ENCODE data around the gene NCR3LG1.

DNA sequence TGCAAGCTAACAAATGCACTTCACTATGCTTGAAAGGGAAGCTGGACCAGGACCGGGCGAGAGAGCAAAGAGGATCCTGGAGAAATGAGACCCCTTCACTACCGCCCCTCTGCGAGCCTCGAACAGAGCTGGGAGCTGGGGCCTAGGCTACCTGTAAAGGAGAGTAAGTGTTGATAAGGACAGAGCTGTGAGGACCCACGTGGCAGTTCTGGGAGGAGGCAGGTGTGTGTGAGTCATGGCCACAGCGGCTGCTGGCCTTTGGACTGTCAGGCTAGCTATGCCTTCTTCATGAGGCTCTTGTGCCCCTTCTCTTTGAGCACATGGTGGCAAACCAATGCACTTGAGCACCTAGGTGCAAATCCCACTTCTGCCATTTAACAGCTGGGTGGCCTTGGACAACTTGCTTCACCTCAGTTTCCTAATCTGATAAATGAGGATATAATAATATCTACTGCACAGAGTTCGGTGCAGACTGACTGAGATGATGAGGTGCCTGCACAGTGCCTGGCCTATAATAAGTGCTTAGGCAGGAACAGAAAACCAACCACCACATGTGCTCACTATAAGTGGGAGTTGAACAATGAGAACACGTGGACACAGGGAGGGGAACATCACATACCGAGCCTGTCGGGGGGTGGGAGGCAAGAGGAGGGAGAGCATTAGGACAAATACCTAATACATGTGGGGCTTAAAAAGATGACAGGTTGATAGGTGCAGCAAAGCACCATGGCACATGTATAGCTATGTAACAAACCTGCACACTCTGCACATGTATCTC lies 72.1 kb downstream of the NCR3LG1 start:
- TF ChIP-seq, protein P1, sequence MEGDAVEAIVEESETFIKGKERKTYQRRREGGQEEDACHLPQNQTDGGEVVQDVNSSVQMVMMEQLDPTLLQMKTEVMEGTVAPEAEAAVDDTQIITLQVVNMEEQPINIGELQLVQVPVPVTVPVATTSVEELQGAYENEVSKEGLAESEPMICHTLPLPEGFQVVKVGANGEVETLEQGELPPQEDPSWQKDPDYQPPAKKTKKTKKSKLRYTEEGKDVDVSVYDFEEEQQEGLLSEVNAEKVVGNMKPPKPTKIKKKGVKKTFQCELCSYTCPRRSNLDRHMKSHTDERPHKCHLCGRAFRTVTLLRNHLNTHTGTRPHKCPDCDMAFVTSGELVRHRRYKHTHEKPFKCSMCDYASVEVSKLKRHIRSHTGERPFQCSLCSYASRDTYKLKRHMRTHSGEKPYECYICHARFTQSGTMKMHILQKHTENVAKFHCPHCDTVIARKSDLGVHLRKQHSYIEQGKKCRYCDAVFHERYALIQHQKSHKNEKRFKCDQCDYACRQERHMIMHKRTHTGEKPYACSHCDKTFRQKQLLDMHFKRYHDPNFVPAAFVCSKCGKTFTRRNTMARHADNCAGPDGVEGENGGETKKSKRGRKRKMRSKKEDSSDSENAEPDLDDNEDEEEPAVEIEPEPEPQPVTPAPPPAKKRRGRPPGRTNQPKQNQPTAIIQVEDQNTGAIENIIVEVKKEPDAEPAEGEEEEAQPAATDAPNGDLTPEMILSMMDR (IDR thresholded peaks at IDR 0.05) = no peak
- no peak for TF ChIP-seq POLR2A (IDR thresholded peaks at IDR 0.05)

All from uterus (tissue), 2 donors.